GM13977 (cell line): ENCODE data around the gene GNG2.

ENCODE experiments used
- DNase-seq: peaks from one replicate; pipeline ENCODE4 v3.0.0; 2012; ENCODE audit warnings: low spot score
- in situ Hi-C: fragments of 300-500 bp; cut with MboI; formaldehyde crosslinking; loops from one replicate; pipeline ENCODE4 v1.12.0; 2022; ENCODE audit warnings: low sequenced_read_pairs, low pct_unique_long_range_greater_than_20kb, mixed read lengths, inconsistent platforms; ENCODE audit not compliant: unreplicated experiment
- TF ChIP-seq, protein P1 (sequence below): IDR thresholded peaks from 2 replicates; pipeline ENCODE4 v1.5.1; 2012; ENCODE audit warnings: mild to moderate bottlenecking, control low read depth; ENCODE audit not compliant: insufficient read depth; ENCODE audit errors: extremely low read depth, missing control alignments

GNG2 gene

GRCh38 chr14:51999084-51999483 lies 138.7 kb downstream of the GNG2 start:
- in situ Hi-C loops = loop anchor here (25.0 kb wide), 1 partner anchor 712 kb away; no protein-coding TSS in a partner anchor
- TF ChIP-seq, protein P1, sequence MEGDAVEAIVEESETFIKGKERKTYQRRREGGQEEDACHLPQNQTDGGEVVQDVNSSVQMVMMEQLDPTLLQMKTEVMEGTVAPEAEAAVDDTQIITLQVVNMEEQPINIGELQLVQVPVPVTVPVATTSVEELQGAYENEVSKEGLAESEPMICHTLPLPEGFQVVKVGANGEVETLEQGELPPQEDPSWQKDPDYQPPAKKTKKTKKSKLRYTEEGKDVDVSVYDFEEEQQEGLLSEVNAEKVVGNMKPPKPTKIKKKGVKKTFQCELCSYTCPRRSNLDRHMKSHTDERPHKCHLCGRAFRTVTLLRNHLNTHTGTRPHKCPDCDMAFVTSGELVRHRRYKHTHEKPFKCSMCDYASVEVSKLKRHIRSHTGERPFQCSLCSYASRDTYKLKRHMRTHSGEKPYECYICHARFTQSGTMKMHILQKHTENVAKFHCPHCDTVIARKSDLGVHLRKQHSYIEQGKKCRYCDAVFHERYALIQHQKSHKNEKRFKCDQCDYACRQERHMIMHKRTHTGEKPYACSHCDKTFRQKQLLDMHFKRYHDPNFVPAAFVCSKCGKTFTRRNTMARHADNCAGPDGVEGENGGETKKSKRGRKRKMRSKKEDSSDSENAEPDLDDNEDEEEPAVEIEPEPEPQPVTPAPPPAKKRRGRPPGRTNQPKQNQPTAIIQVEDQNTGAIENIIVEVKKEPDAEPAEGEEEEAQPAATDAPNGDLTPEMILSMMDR = no peak

DNA sequence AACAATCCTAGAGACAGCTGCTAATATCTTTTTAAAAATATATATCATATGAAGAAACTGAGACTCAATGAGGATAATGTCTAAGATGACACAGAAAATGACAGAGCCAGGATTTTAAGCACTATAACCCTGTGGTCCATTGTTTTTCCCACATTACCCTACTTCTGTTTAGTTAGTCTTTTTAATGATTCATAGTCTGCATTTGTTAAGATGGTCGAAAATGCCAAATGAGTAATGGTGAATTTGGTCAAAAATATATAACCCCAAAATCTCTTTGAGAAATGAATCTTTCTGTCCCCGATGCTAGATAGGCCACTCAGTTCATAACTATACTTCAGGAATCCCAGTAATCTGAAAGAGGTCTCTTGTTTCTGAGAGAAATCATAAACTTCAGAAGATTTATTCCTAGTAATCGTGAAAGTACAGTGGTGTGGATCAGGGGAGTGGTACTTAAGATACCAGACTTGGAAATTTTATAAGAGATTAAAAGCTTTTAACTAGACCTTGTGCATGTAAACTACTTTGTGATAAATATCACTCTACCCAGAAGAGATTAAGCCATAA lies 139.7 kb downstream of the GNG2 start:
- no peak for DNase-seq
- TF ChIP-seq, protein P1 = no peak
- in situ Hi-C loops = no loop called here

More at GRCh38 chr14:51999084-51999483, 138.7 kb downstream of the GNG2 start:
- DNase-seq = no peak

- in situ Hi-C loops = no loop called here
- TF ChIP-seq, protein P1 = no peak
- DNase-seq = no peak
Measured at GRCh38 chr14:52000696-52001095, 140.3 kb downstream of the GNG2 start.

- in situ Hi-C loops = no loop called here
Measured at GRCh38 chr14:52002542-52002941, 142.1 kb downstream of the GNG2 start.

DNA sequence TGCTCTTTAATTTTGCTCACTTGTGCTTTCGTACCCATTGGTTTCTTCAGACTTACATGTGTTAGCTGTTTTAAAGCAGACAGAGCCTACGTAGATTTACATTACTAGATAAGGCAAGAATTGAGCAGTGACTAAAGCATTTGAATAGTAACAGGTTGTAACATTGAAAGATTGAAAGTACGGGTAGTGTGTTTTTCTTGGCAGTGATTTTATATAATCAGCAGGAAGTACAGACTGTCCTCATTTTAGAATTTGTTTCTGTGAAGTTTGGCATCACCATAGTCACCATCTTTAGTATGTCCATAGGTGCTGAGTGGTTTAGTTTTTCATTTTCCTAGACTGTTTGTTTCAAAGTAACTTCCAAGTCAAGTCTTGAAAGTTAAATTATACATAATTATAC lies 142.9 kb downstream of the GNG2 start:
- TF ChIP-seq, protein P1 = no peak
- no peak for DNase-seq
- in situ Hi-C loops = no loop called here

More at GRCh38 chr14:52002542-52002941, 142.1 kb downstream of the GNG2 start:
- TF ChIP-seq, protein P1 = no peak
- no peak for DNase-seq

GRCh38 chr14:52005625-52006024 lies 145.2 kb downstream of the GNG2 start:
- TF ChIP-seq, protein P1 = no peak
- DNase-seq = no peak
- in situ Hi-C loops = no loop called here

DNA sequence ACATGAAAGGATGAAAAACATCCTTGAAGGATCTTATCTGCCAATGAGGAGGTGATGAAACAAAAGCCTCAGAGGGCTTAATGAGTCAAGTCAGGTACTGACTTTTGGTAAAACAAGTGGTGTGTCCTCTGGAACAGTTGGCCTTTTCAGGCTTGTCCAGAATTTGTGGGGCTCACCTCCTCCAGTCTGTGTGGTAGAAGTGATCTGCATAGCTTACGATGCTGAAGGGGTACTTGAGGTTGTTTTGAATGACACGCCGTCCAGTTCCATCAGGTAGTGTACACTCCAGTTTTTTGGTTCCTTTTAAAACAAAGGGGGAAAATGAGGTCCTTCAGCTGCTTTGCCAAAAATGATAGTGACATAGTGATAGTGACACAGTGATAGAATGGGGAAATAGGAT lies 145.9 kb downstream of the GNG2 start:
- TF ChIP-seq, protein P1 = no peak
- DNase-seq = no peak
- in situ Hi-C loops = no loop called here
